ENCODE data around the gene WNT8A.

Gene WNT8A

DNA sequence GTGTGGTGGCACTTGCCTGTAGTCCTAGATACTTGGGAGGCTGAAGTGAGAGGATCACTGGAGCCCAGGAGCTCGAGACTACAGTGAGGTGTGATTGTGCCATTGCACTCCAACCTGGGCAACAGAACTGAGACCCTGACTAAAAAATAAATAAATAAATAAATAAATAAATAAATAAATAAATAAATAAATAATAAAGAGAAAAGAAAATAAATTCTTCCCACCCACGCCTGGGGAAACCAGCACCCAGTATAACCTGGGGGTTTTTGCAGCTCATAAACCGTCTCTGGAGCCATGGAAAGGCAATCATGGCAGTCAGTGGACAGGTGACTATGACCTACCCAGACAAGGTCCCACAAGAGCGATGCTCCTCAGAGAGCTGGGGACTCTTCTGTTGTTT lies 7.9 kb downstream of the WNT8A start:
- no peak for DNase-seq (ENCODE audit: low read depth)

DNA sequence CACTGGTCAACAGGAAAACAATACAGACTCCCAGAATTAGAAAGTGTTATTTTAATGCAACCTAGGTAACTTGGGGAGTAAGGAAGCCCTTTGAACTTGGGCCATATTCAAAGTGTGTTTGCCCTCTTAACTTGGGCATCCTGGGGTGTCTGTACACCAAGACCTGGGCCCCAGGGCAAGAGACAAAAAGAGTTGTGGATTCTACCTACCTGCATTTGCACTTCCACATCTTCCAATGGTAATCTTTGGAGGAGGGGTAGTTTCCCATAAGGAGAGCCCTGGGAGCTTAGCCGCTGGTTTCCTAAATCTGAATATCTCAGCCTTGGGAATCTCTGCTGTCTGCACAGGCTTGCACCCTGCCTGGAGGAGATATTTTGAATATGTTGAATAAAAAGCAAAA lies 8.5 kb downstream of the WNT8A start:
- DNase-seq (ENCODE audit: low read depth): no peak

DNA sequence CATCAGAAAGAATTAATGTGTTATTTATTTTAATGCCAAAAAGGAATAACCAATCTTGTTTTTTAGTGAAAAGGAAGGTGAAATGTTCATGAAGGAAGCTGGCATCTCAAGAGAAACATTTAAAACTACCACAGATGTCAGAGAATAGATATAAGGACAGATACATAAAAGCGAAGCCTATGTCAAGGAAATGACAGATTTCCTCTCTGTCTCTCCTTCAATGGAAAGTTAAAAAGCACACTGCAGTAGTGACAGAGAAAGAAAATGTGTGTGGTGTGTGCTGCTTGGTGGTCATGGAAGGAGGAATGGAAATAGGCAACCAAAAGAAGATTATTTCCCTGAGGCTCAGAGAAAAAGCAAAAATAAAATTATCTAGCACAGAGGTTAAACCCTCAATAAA lies 9.2 kb downstream of the WNT8A start:
- DNase-seq (ENCODE audit: low read depth): no peak

DNA sequence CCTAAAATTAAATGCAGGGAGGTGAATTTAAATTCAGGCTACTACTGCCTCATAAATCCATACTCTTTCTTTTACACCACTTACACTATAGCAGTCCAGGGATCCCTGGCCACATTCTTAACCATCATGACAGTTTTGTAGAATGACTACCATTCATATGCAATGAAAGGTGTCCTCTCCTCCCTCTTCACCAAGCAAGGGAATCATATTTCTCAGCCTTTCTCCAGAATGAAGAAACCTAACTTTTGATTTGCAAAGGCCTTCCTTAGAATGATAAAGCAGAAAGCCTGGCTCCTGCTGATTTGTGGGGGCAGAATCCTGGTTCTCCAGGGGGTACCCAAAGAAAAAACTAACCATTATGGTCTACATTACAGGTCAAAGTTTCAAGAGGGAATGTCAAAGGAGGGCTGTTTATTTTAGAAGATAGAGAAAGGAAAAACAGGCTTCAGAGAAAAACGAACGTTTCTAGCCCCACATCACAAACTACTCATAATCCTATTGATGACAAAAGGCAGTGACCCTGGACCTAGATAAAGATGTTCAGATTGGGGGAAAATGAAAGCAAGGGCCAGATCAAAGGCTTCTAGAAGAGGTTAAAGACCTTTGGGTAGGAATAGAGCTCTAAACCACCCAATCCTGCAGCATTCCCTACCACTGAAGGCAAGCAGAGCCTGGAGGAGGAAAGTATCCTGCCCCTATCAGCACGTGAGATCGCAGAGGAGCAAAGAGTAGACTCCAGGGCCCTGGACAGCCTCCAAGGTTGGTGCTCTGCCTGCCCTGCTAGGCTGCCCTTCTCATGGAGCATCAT lies 11.5 kb downstream of the WNT8A start:
- no peak for DNase-seq (ENCODE audit: low read depth)

DNA sequence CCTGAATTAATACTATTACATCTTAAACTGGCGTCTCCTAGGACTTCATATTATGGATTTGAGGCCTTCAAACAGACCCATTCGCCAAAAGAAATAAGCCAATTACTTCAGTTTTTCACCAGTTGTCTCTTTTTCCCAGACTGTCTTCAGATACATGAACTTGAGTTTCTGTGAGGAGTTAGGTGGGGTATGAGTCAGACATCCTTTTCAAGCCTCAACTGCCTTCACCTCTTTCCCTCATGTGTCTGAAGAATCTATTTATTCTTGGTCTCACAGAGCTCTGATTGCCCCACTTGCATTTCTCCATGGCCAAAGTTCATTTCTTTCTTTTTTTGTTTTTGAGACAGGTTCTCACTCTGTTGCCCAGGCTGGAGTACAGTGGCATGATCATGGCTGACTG lies 12.5 kb downstream of the WNT8A start:
- no peak for DNase-seq (ENCODE audit: low read depth)

DNA sequence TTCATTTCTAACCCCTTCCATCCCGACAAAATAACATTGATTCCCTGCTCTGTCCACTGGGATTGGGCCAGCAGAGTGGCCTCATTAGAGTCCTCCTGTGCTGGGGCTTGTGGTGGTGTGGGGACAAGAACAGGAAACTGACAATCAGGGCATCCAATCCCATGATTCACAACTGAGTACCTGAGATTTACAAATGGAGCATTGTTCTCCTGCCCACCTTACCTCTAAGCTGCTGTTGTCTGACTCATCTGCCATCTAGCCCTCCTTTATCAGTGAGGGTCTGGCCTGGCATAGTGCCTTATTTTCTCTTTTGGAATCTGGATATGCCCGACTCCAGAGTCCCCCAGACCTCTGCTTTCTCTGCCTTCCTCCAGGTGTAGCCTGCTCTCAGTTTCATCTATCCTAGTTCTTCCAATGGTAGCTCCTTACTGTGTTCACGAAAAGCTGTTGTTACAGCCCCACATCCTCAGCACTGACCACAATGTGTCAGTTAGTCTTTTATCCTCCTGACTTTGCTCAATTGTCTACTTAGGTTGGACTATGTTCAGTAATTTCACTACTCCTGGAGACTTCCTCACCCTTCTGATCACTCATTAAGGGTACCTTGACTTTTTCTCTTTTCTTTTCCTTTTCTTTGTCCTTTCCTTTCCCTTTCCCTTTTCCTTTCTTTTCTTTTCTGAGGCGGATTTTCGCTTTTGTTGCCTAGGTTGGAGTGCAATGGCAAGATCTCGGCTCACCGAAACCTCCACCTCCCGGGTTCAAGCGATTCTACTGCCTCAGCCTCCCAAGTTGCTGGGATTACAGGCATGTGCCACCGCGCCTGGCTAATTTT lies 13.4 kb downstream of the WNT8A start:
- DNase-seq (ENCODE audit: low read depth): no peak

DNA sequence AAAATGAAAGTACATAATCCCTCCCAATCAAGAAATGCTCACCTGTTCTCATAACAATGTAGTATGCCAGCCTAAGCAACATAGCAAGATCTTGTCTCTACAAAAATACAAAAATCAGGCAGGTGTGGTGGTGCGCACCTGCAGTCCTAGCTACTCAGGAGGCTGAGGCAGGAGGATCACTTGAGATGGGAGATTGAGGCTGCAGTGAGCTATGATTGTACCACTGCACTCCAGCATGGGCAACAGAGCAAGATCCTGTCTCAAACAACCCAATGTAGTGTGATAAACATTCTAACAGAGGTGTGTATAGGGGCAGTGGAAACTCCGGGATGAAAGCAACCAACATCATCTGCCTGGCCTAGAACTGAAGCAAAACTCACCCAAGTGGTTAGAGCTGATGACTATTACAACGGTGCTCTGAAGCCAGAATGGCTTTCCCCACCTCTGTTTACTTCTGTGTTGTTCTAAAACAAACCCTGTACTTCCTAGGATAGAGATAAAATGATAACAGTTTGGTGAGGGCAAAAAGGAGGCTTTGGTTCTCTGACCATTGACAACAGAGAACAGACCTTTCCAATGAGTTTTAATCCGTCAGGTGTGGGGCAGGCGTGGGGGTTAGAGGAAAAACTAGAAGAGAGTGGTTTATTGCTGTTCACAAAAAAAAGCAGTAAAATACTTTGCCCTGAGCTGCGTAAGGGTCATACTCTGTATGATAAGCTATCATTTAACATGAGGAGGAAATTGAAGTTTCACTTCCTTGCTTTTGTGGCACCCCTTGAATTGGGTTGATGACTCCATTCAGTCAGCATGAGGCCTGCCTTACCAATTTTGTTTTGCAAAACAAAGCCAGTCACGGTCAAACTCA lies 18.9 kb downstream of the WNT8A start:
- DNase-seq (ENCODE audit: low read depth): no peak

DNA sequence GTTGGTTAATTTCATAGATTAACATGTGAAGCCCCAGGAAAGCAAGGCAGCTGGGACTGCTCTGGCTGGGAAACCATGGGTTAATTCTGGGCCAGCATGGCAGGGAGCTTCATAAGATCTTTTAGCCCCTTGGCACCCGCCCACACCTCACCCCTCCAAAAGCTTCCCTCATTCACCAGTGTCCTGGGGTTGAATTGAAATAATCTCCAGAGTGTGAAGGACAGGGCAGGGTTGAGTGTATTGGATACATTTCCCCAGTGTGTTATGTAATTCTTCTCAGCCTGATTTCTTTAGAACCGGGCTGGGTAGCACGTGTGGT lies 19.4 kb downstream of the WNT8A start:
- DNase-seq (ENCODE audit: low read depth): no peak

DNA sequence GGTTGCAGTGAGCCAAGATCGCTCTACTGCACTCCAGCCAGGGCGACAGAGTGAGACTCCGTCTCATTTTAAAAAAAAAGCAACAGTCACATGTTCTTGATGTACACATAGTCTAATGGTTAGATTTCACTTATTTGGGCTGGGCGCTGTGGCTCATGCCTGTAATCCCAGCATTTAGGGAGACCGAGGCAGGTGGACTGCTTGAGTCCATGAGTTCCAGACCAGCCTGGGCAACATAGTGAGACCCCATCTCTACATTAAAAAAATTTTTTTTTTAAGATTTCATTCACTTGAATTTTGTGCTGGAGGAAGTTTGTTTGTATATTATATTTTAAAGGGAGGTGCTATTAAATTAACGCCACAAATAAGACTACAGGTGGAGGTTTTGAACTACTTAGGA lies 21.9 kb downstream of the WNT8A start:
- DNase-seq (ENCODE audit: low read depth): no peak

DNA sequence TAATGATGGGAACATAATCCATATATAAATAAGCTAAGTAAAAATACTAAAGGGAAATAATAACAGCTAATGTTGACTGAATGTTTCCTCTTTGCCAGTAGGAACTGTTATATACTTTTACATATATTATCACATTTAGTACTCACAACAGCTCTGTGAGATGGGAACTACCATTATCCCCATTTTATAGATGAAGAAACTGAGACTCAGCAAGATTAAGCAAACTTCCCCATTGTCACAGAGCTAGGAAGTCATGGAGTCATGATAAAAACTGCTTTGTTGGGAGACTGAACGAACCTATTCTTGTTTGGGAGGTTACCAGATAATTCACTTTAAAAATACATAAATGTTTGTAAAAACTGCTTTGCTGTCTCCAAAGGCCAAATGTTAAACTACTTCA lies 23.4 kb downstream of the WNT8A start:
- no peak for DNase-seq (ENCODE audit: low read depth)

DNA sequence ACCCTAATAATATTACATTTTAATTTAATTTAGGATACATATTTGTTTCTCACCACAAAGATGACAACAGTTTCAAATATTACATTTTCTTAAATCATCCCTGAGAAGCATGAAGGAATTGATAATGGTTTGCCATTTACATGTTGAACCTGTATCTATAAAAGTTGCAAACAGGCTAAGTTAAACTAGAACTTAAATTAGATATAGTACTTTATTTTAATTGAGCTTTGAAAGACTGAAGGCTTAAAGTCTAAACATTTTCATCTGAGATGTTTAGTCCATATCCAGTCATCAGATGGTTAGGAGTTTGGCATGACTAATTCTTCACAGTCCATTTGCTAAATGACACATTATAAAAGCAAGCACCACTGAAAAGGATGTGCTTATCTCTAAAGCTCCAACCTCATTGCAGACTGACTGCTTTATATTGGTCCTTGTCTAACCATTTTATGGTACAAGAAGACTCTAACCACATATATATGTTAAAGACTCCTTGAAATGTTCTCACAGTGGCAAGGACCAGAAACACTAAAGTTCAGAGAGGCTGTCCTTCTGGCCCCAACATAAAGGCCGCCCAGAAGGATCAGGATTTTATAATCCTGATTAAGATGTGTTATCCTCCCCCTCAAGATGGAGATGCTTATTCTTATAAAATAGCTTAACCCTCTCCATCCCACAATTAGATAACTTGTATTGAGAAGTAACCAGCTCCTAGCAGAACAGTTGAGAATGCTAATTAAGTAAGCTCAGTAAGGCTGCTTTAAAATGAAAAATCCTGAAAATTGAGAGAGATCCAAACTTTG lies 25.8 kb downstream of the WNT8A start:
- DNase-seq (ENCODE audit: low read depth): no peak

DNA sequence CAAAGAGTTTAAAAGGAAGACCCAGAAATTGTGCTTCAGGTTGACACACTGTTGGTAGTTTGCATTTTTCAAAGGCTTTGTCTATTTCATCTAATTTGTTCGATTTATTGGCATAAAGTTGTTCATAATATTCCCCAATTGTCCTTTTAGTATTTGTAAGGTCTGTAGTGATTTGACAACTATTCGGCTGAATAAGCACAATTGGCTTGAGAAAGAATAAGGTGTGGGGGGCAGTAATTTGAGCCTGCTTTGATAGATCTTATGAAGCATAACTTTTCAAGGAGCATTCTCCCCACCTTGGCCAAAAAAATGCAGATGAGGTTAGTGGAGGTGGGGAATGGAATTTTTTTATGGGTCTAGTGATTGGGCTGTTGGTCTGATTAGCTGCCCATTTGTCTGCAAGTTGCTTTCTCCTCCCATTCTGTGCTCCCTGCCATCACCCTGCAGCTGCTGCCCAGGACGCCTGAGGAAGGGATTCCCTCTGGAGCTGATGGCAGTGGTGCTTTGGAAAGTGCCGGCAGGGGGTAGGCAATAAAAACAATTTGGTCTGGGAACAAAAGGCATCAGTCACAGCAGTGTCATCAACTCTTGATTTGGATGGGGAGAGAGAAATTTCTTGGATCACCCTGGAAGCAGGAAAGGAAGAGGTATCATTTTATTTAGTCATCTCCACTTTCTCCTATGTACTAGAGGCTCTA lies 26.6 kb downstream of the WNT8A start:
- no peak for DNase-seq (ENCODE audit: low read depth)

DNA sequence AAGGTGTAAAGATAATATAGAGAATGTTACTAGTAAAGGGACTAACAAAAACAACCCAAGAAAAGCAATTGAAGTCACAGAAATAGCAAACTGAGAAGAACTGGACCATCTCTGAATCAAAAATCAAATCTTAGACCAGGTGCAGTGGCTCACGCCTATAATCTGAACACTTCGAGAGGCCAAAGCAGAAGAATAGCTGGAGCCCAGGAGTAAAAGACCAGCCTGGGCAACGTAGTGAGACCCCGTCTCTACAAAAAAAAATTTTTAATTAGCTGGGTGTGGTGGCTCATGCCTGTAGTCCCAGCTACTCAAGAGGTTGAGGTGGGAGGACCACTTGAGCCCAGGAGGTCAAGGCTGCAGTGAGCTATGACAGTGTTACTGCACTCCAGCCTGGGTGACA lies 27.3 kb downstream of the WNT8A start:
- DNase-seq (ENCODE audit: low read depth): no peak

DNA sequence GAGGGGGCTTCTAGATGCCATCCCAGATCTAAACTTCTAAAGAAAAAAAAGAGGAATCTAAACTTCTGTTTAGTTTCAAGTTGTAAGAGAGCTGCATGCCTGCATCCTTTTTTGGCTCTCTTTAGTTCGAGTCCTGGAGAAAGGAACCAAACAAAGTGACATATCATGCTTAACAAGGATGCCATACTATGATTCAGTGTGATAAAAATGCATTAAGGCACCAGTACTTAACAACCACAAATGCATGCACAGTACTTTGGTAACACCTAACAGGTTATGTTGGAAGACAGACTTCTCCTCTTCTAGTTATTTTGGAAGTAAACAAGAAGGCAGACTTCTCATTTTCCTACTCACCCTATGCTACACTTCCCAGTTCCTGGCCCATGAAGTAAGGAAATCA lies 28.1 kb downstream of the WNT8A start:
- DNase-seq (ENCODE audit: low read depth): no peak

DNA sequence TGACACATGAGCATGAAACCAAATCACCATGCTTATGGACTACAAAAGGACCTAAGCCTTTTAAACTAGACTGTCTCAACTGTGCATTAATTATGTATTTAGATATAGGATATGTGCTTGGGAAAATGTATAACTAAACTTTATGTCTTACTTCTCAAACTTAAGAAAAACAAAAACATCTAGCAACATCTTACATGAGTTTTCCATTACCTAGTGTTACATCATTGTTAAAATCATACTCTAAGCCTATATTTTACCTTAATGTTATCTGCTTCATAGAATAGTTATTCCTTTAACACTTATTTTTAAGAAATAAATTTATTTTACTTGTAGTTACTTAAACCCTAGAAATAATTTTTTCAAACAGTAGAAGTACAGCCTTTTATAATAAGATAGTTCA lies 31.4 kb downstream of the WNT8A start:
- no peak for DNase-seq (ENCODE audit: low read depth)

DNA sequence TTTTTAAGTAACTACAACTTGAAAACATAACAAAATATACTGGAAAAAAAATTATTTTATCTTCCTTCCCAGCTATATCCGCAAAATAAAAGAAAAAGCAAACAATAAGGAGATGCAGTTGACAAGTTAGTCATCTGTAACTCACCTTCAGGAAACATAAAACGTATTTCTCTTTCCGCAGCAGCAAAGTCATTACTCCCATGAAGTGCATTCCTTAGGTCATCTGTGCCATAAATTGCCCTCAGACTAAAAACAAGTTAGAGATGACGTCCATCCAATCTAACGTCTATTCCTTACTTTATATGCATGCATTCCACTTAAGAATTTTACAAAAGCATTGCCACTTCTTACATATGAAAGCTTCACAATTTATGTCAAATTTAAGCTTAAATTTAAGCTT lies 44.5 kb downstream of the WNT8A start:
- DNase-seq (ENCODE audit: low read depth): no peak

DNA sequence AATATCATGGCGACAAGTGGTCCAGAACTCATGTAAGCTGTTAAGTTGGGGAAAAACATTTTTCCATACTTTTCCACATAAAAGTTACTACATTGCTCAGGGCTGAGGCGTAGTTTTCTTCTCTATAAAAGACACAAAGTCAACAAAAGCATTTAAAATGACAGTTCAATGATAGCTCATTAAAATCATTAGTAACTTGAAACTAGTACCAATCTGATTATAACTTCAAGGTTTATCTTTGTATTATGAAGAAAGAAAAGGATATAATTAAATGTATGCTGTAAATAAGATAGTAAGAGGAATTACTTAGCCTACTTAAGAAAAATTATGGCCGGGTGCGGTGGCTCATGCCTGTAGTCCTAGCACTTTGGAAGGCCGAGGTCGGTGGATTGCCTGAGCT lies 45.5 kb downstream of the WNT8A start:
- DNase-seq (ENCODE audit: low read depth): no peak

DNA sequence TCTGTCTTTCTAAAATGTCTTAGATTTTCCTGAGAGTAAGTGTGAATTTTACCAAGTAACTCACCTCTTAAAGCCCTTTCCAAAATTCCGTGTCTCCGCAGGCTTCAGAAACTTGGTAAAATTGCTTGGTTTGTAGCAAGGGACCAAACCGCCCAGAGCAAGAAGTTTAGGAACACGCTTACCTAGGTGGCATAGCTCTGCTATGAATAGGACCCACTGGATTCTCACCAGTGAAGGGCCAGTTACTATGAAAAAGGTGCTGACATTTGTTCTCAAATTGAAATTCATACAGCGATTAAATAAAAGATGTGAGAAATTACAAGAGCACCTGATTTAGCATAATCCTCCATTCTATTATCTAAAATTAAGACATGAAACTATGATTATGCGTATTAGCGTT lies 48.7 kb downstream of the WNT8A start:
- DNase-seq (ENCODE audit: low read depth): no peak

DNA sequence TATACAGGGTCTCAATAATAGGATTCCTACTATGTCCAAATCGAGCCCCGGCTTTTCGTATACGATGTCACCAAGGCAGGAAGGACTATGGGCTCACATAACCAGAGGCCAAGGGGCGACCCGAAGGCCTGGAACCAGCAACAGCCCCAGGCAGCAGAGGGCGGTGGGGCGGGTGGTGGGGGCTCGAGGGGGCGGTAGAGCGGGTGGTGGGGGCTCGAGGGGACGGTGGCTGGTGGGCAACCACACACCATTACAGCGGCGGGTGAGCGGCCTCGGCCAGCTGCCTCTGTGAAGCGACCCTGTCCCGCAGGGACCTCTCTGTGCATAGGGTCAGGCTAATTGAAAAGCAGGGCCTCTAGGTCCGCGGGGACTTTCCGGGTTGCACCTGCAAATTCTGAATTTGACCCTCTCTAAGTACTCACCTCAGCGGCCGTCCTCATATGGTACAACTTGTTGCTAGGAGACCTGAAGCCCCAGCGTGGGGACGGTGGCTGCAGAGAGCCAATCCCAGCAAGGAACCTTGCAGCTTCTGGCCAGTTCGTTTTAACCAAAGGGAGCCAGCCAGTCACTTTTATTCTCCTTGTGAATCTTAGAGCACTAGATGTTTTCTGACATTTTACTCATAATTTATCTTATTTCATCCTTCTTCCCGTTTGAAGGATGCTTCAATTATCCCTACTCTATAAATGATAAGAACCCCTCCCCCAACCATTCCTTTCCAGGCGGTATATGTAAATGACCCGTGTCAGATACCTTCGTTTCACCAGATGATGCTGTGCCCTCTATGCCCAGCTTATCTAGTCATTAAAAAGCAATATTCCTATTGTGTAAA lies 55.3 kb downstream of the WNT8A start, which contains the start of gene NME5:
Gene NME5, minus strand, starts transcription at position 480 of the 832 bp plus-strand sequence. CDS start 648 bp downstream, outside the sequence.
- no peak for DNase-seq (ENCODE audit: low read depth)

DNA sequence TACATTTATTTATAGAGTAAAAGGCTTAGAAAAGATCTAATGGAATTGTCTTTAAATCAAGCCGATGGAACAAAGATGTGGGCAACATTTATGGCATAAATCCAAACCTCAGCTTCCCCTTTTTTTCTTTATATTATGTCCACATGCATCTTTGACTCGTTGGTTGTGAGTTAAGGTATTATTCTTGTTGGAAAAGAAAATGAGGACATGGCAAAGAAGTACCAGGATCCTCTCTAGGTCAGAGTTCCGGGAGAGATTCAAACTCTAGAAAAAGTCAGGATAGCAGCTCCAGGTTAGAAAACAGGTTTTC lies 55.9 kb downstream of the WNT8A start:
- DNase-seq (ENCODE audit: low read depth): no peak

Data from activated T-cell treated with anti-CD3 and anti-CD28 coated beads for 1 hour (primary cell).